ENCODE results near the gene FGF22.
"Not testable (repeated sequence)": the region's sequence is repeated elsewhere in the genome, so short reads cannot be mapped to it uniquely, and the experiment has no call there.

FGF22 gene

DNA sequence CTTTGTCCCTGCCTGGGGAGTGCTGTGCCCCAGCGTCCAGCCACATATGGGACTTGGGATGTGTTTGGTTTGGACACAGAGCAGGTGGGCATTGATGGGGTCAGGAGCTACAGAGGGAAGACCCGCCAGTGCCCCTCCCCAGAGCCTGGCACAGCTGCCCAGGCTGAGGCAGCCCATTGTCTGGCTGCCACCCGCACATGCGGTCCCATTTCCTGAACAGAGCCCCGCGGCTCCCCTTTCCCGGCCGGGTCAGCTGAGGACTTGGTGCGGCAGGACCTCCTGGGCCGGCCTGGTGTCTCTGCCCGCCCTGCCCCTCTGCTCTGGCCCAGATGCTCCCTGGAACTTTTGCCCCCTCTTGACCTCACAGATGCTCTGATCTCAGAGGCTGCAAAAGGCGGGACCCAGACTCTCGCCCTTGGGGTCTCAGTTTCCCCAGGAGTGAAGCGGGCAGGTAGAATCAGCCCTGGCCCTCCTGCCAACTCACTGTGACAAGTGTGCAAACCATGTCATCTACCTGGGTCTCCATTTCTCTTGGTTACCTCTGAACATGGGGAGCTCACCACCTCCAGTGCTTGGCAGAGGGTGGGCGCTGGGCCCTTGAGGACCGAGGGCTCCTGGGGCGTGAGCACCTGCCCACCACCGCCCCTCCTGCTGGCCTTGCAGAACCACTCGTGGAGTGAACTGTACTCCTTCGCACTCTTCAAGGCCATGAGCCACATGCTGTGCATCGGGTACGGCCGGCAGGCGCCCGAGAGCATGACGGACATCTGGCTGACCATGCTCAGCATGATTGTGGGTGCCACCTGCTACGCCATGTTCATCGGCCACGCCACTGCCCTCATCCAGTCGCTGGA, 32.2 kb upstream of the FGF22 start:
- DNase-seq: no peak

DNA sequence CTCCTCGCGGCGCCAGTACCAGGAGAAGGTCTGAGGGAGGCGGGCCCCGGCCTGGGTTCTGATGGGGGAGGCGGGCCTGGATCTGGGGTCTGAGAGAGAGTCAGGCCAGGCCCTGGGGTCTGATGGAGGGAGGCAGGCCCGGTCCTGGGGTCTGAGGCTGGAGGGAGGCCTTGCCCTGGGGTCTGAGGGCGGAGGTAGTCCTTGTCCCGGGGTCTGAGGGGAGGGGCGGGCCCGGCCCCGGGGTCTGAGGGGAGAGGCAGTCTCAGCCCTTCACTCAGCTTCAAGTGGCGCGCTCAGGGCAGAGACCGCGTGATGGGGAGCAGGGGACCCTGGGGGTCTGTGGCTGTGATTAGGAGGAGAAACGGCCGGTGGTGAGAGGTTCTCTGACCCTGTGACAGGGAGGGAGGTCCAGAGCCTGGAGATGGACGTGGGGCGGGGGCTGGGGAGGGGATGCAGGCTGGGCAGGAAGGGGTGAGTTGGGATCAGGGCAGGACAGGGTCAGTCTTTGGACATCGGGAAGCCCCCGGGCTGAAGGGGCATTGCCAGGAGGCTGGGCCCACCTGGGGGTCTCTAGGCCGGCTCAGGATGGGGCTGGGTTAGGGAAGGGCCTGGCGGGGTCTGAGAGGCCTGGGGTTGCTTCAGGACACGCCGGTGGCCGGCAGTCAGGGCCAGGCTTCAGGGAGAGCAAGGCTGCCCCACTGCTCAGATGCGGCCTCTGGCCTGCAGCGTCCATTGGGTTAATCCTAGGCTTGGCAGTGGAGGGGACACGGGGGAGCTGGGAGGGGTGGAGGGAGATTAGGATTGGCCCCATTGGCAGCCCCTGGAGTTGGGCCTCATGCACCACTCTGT, 31.3 kb upstream of the FGF22 start:
- no peak for DNase-seq

DNA sequence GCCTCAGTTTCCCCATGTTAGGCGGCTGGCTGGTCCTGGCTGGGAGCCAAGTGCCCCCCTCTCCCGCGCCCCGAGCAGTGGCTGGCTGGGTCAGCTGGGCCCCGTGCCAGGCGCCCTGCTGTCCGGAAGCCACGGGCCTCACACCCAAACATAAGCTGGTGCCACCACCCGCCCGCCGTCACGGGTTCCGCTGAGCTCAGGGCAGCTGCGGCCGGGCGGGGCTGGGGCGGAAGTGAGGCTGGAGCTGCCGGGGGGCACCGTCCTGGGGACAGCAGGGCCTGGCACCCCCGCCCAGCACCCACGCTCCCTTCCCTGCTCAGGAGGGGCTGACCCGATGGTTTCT, 30.7 kb upstream of the FGF22 start:
- no peak for DNase-seq

DNA sequence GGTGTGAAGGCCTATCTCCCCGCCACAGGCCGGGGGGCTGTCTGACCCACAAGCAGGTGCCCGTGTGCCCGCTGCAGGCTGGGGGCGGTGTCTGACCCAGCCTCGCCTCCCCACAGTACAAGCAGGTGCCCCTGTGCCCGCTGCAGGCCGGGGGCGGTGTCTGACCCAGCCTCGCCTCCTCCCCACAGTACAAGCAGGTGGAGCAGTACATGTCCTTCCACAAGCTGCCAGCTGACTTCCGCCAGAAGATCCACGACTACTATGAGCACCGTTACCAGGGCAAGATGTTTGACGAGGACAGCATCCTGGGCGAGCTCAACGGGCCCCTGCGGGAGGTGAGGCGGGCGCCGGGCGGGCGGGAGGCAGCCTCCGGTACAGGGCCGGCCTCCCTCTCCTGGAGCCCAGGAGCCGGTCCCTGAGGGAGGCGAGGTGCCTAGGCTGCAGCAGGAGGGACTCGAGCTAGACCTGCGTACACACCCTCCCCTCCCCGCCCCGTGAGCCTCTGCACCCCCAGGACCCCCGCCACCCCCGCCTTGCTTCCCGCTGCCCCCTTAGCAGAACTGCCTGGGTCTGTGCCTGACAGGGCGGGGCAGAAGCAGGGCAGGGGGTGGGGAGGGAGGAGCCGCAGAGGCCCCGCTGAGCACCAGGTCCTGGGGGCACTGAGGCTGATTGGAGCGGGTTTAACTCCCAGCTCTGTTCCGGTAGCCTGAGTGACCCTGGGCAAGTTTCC, 29.4 kb upstream of the FGF22 start:
- no peak for DNase-seq

DNA sequence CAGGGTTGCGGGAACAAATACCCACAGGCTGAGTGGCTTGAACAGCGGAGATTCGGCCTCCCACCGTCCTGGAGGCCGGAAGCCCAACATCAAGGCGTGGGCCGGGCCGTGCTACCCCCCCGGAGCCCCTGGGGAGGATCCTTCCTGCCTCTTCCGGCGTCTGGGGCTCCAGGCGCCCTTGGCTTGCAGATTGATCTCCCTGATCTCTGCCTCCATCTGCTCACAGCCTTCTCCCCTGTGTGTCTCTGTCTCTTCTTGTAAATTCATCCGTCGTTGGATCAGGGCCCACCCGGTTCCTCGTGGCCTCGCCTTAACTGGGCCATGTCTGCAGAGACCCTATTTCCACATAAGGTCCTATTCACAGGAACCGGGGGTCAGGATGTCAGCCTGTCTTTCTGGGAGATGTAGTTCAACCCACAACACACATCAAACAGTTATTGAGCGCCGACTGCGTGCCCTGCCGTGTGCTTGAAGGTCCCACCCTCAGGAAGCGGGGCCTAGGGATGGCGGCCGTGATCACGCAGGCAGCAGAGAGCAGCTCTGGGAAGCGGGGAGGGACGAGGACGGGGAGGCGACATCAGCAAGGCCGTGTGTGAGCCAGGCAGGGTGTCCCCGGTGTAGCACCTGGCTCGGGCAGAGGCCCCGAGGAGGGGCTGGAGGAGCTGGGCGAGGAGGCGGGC, 28.7 kb upstream of the FGF22 start:
- no peak for DNase-seq

DNA sequence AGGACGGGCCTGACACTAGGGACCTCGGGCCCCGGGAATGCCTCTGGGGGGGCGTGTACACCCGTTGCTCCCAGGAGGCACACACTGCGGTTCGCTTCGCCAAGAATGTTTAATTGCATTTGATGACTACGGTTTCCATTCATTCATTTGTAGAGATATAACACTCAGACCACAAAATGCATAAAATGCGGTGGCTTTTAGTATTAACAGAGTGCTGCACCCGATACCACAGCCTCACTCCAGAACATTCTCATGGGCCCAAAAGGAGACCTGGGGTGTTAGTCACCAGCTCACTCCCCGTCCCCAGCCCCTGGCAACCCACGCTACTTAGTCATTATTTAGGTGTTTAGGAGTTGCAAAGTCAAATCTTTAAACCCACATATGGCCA, 28.2 kb upstream of the FGF22 start:
- peak; percentile 71 for DNase-seq

DNA sequence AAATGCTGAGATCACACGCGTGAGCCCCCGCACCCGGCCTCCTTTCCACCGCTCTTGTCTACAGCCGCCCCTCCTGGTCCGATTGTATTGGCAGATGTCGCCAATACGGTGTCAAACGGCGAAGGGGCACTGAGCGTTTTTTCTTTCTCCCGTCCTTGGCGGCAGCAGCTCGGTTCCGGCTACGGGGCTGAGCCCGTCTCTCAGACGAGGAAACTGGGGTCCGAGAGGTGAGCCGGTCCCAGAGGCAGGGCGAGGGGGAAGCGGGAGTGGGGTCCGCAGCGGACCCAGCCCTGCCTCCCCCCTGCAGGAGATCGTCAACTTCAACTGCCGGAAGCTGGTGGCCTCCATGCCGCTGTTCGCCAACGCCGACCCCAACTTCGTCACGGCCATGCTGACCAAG, 26.7 kb upstream of the FGF22 start:
- no peak for DNase-seq

DNA sequence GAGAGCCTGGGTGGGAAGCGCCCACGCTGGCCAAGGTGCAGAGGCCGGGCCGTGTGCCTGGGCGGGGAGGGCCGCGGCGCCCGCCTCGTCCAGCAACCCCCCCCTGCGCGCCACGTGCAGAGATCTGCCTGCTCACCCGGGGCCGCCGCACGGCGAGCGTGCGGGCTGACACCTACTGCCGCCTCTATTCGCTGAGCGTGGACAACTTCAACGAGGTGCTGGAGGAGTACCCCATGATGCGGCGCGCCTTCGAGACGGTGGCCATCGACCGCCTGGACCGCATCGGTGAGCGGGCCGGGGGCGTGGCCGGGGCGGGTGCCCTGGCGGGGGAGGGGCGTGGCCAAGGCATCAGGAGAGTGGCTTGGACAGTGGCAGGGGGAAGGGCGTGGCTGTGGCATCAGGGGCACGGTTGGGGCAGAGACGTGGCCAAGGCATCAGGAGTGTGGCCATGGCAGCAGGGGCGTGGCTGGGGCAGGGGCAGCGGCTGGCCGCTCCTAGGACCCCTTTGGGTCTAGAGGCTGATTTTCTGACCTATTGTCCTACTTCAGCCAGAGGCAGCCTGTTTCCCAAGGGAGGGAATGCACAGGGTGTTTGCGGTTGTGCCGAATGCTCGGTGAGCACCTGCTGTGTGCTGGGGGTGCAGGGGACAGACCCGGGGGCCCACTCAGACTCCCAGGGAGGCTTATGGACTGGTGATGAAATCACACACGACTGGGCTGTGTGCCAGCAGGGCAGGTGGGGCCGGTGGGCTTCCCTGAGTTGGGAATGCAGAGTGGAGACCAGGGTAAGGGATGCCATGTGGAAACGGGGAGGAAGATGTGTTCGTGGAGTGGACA, 25.7 kb upstream of the FGF22 start:
- no peak for DNase-seq

DNA sequence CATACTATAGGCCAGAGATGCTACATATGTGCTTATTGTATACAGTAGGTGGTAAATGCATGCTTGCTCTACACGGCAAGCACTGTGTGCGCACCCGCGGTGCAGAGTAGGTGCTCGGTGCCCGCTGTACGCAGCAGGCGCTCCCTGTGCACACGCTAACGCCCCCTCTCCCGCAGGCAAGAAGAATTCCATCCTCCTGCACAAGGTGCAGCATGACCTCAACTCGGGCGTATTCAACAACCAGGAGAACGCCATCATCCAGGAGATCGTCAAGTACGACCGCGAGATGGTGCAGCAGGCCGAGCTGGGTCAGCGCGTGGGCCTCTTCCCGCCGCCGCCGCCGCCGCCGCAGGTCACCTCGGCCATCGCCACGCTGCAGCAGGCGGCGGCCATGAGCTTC, 24.1 kb upstream of the FGF22 start:
- no peak for DNase-seq

DNA sequence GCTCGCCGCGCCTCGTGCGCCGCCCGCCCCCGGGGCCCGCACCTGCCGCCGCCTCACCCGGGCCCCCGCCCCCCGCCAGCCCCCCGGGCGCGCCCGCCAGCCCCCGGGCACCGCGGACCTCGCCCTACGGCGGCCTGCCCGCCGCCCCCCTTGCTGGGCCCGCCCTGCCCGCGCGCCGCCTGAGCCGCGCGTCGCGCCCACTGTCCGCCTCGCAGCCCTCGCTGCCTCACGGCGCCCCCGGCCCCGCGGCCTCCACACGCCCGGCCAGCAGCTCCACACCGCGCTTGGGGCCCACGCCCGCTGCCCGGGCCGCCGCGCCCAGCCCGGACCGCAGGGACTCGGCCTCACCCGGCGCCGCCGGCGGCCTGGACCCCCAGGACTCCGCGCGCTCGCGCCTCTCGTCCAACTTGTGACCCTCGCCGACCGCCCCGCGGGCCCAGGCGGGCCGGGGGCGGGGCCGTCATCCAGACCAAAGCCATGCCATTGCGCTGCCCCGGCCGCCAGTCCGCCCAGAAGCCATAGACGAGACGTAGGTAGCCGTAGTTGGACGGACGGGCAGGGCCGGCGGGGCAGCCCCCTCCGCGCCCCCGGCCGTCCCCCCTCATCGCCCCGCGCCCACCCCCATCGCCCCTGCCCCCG, 23.5 kb upstream of the FGF22 start:
- no peak for DNase-seq

DNA sequence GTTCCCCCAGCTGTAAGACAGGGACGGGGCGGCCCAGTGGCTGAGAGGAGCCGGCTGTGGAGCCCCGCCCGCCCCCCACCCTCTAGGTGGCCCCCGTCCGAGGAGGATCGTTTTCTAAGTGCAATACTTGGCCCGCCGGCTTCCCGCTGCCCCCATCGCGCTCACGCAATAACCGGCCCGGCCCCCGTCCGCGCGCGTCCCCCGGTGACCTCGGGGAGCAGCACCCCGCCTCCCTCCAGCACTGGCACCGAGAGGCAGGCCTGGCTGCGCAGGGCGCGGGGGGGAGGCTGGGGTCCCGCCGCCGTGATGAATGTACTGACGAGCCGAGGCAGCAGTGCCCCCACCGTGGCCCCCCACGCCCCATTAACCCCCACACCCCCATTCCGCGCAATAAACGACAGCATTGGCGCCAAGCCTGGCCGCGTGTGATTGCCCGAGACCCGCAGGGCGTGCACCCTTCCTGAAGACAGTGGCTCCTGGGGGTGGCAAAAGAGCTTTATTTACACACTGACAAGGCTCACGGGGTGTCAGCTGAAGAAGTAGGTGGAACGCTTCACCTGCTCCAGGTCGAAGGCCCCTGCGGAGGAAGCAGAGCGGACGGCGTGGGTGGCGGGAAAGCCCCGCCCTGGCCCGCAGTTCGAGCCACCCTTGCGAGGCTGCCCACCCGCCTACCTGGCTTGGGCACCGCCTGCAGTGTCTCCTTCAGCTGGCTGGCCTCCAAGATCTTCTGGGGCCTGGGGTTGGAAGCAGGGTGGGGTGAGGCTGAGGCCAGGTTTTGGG, 22.7 kb upstream of the FGF22 start:
- DNase-seq: no peak

DNA sequence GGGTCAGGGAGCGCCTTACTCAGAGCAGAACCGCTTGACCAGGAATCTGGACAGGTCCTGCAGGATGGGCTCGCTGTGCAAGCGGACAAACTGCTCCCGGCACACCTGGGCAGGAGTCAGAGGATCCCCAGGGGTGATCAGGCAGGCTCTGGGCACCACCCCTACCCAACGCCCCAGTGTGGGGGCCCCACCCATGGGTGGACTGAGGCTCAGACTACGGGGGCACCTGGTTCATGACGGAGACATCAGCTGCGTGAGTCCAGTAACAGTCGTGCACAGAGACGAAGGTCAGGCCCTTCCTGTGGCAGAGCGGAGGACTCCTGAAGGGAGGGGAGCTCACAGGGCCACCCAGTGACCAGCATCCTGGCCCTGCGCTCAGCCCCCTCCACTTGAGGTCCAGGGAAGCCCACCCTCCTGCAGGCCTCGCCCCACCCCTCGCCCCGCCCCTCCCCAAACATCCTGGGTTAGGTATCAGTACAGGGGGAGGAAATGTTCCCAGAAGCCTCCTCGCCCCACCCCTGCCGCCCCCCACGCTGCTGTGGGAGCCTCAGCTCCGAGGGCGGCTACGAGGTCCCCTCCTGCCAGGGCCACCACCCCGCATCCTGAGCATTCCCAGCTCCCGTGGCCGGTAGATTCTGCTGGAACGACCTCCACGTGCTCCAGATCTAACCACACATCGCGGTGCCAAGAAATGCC, 22.0 kb upstream of the FGF22 start:
- DNase-seq: no peak

DNA sequence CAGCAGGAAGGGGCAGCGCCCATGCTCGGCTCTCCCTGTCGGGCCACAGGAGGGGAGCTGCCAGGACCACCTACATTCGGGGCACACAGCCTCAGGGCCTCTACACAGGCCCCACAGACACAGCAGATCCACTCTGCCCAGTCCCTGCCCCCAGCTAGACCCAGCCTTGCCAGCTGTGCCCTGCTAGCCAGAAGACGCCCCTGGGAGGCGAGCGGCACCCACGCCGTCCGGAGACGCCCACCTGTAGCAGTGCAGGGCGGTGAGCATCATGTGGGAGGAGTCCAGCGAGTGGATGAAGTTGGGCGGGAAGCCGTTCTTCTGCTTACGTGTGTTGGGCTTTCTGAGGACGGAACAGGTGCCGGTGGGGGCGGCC, 21.4 kb upstream of the FGF22 start:
- DNase-seq: no peak

DNA sequence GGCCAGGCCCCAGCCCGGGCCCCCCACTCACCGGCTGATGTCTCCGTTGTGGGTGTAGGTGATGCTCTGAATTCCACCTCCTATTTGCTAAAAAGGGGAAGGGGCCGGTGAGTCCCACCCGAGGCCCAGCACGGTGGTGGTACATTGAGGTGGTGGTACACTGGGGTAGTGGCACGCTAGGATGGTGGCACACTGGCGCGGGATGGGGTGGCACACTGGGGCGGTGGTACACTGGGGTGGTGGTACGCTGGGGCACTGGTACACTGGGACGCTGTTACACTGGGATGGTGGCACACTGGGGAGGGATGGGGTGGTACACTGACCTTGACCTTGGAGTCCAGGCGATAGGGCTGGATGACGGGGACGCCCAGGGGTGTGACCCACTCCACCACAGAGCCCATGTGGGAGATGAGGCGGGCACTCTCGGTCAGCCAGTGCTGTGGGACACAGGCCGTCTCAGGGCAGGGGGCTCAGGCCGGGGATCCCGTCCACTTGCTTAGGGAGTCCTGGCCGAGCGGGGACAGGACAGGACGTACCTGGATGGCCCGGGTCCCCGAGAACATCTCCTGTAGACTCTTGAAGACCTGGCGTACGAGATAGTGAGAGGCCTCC, 20.9 kb upstream of the FGF22 start:
- DNase-seq: no peak

DNA sequence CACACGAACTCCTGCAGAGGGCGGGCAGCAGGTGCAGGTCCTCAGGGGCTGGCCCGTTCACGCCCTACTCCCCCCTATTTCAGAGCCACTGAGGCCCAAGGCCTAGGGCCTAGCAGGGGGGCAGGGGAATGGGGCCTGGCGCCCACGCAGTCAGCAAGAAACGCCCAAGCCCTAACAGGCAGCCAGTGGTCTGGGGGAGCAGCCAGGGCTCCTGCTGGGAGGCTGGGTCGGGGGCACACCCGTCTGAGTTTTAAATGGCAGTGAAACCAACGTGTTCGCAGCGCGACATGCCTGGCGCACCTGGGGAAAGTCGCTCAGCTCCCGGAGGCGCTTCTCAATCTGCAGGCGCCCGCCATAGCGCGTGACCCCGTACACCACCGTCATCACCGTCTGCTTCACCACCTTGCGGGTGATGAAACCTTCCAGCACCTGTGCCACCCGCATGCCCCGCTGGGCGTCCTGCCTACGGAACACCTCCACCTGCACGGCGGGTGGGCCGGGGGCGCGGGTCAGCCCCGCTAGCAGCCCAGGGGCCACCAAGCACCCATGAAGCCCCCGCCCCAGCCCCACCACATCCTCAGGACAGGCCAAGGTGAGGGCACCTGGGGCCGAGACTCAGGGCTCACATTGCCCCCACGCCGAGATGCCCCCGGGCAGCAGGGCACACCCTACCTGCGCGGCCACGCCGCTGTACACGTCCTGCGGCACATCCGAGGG, 20.2 kb upstream of the FGF22 start:
- DNase-seq: no peak

DNA sequence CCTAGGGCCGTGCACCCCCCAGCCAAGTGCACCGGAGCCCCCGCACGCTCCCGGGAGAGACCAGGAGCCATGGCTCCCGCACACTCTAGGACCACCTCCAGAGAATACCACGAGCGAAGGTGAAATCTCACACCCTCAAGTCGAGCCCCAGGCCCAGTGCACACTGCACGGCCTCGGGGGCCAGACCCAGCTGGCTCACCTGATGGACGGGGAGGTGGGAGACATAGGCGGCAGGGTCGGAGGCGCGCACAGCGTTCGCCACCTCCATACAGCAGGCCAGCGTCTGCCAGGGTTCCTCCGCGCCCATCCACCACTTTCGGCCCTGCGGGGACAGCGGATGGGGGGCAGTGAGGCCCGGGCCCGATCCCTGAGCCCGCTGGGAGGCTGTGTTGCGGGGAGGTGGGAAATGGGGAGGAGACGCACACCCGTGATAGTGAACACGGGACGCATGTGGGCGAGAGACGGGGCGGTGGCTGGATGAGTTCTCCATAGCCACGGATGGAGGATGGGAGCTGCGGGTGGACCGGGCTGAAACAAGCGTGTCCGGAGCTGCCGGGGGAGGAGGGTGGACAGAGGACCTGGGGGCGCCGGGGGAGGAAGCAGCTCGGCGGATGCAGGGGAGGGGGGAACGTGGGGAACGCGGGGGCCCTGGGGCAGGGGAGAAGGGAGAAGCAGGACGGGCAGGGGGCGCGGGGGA, 19.4 kb upstream of the FGF22 start:
- DNase-seq: no peak

DNA sequence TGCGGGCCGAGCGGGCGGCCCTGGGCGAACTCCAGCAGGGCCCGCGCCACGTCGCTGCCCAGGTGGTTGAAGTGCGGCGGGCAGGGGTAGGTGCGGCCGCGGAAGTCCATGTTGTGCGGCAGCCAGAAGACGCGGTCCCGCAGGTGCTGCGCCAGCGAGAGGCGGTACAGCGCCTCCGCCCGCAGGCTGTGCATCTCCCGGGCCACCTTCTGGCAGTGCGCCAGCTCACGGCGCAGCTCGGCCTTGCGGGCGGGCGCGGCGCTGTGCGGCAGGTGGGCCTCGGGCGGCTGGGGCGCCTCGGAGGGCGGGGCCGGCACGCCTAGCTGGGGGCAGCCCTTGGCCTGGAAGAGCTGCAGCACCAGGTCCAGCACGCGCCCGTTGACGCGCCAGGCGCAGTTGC, 18.5 kb upstream of the FGF22 start:
- DNase-seq: not testable (repeated sequence)

DNA sequence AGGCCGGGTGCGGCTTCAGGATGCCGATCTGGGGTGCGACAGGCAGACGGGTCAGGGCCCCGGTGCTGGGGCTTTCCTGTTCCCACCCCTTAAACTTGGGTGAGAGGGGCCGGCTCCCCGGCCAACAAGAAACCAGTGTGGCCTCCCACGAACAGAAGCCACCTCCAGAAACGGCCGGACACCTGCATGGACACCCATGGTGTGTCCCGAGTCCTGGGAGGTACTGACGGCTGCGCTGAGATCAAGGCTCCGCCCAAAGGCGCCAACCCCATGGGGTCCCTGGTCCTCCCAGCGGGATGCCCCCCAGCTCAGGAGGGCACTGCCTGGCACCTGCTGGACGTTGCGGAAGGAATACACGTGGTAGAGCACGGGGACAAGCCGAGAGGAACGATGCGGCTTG, 17.9 kb upstream of the FGF22 start:
- DNase-seq: no peak
